H1 (cell line): ENCODE measurements around the gene STARD9. TPM values are rescaled to one million over a fixed set of nuclear protein-coding genes. Genes with fewer than 3 reads are reported as not detected.

ENCODE experiments used
- CTCF ChIA-PET: fragments of 300-600 bp; sonication (Branson Sonifier 250); formaldehyde crosslinking; loops from one replicate; lab custom pipeline; 2021; ENCODE audit not compliant: partially characterized antibody; lab: Charles Lee
- POLR2A ChIA-PET: fragments of 300-600 bp; sonication (Branson Sonifier 250); formaldehyde crosslinking; loops from one replicate; lab custom pipeline; 2021; ENCODE audit warnings: inconsistent platforms; ENCODE audit not compliant: partially characterized antibody; lab: Charles Lee
- DNase-seq, 2 experiments: peaks; one replicate each; pipeline versions ENCODE4 v3.0.0 to v3.0.0-alpha.2; 2010 to 2022; ENCODE audit warnings: low spot score in 2 of 2, low read depth in 1 of 2, mixed read lengths in 1 of 2
- FAIRE-seq: peaks from 2 replicates; lab custom pipeline; 2011; peaks lifted over from hg19 to GRCh38; lab: Jason Lieb, UNC
- H2AFZ ChIP-seq: 2 replicates; pipeline ENCODE4 v1.8.1; 2012; ENCODE audit warnings: low read length, inconsistent platforms
- H2AK5ac ChIP-seq: 2 replicates; pipeline ENCODE4 v1.6.1; 2013; ENCODE audit warnings: low read depth, low read length
- H2BK120ac ChIP-seq: replicated peaks from 2 replicates; pipeline ENCODE3; 2013; ENCODE audit warnings: low read depth, low read length, inconsistent platforms
- H2BK12ac ChIP-seq: 2 replicates; pipeline ENCODE4 v1.6.1; 2013; ENCODE audit warnings: low read depth, low read length
- H2BK15ac ChIP-seq: 2 replicates; pipeline ENCODE4 v1.6.1; 2013; ENCODE audit warnings: low read length
- H2BK20ac ChIP-seq: 2 replicates; pipeline ENCODE4 v1.6.1; 2013; ENCODE audit warnings: low read length
- H2BK5ac ChIP-seq: 2 replicates; pipeline ENCODE4 v1.6.1; 2013; ENCODE audit warnings: low read depth, low read length
- H3K14ac ChIP-seq: 2 replicates; pipeline ENCODE4 v1.6.1; 2013; ENCODE audit warnings: inconsistent platforms; ENCODE audit not compliant: insufficient read length
- H3K18ac ChIP-seq: 2 replicates; pipeline ENCODE4 v1.6.1; 2013; ENCODE audit warnings: low read length; ENCODE audit errors: extremely low read depth
- H3K23ac ChIP-seq: 2 replicates; pipeline ENCODE4 v1.6.1; 2013; ENCODE audit warnings: inconsistent platforms; ENCODE audit not compliant: insufficient read length
- H3K23me2 ChIP-seq: 2 replicates; pipeline ENCODE4 v1.6.1; 2013; ENCODE audit warnings: low read depth, low read length
- H3K27ac ChIP-seq: 2 replicates; pipeline ENCODE4 v1.6.1; 2011; ENCODE audit warnings: low read depth, low read length, inconsistent platforms
- H3K27me3 ChIP-seq, 4 experiments: replicated peaks in 1 of 4; 1 replicate in 1 of 4; 2 replicates in 3 of 4; pipeline versions ENCODE4 v1.6.1 to v1.8.1; 2011 to 2013; ENCODE audit warnings: low read length in 3 of 4, mild to moderate bottlenecking in 3 of 4, inconsistent platforms in 2 of 4, mixed read lengths in 2 of 4, moderate library complexity in 1 of 4; ENCODE audit not compliant: control insufficient read depth in 3 of 4, insufficient read depth in 3 of 4; ENCODE audit errors: extremely low read depth in 1 of 4
- H3K36me3 ChIP-seq, 4 experiments: 2 replicates each; pipeline versions ENCODE4 v1.6.1 to v1.8.1; 2011 to 2013; ENCODE audit warnings: mild to moderate bottlenecking in 4 of 4, low read length in 3 of 4, moderate library complexity in 2 of 4, control low read depth in 1 of 4, inconsistent platforms in 1 of 4; ENCODE audit not compliant: insufficient read depth in 4 of 4, control insufficient read depth in 2 of 4
- H3K4ac ChIP-seq: replicated peaks from 2 replicates; pipeline ENCODE3; 2013; ENCODE audit warnings: low read length, low read depth, mixed read lengths, inconsistent platforms; ENCODE audit not compliant: insufficient read length
- H3K4me1 ChIP-seq, 4 experiments: replicated peaks in 1 of 4; 1 replicate in 1 of 4; 2 replicates in 3 of 4; pipeline versions ENCODE4 v1.6.1 to v1.8.1; 2011 to 2013; ENCODE audit warnings: low read length in 3 of 4, inconsistent platforms in 2 of 4, mixed read lengths in 1 of 4; ENCODE audit not compliant: insufficient read depth in 4 of 4, control insufficient read depth in 3 of 4
- H3K4me2 ChIP-seq, 2 experiments: 2 replicates each; pipeline versions ENCODE4 v1.6.1 to v1.8.1; 2011 to 2013; ENCODE audit warnings: low read depth in 2 of 2, low read length in 2 of 2, control low read depth in 1 of 2, inconsistent platforms in 1 of 2, mild to moderate bottlenecking in 1 of 2; ENCODE audit not compliant: insufficient read depth in 1 of 2
- H3K4me3 ChIP-seq, 4 experiments: fragments of 200-600, 300-600 bp in 1 of 4; sonication (generic), shearing (Covaris generic), sonication (Bioruptor Twin) in 1 of 4; 2 replicates each; pipeline versions ENCODE4 v1.5.1 to v1.8.1; 2011 to 2016; ENCODE audit warnings: low read length in 4 of 4, low read depth in 3 of 4, control low read depth in 2 of 4, inconsistent platforms in 2 of 4, mild to moderate bottlenecking in 2 of 4, mixed read lengths in 1 of 4, moderate library complexity in 1 of 4; ENCODE audit not compliant: insufficient read depth in 2 of 4; ENCODE audit errors: extremely low read depth in 1 of 4
- H3K56ac ChIP-seq: replicated peaks from 2 replicates; pipeline ENCODE3; 2013; ENCODE audit warnings: low read depth, mild to moderate bottlenecking, mixed read lengths, low read length, inconsistent platforms; ENCODE audit not compliant: insufficient read length
- H3K79me1 ChIP-seq: 2 replicates; pipeline ENCODE4 v1.6.1; 2013; ENCODE audit warnings: low read depth, low read length, control low read depth
- H3K79me2 ChIP-seq, 2 experiments: 2 replicates each; pipeline versions ENCODE4 v1.6.1 to v1.8.1; 2012 to 2013; ENCODE audit warnings: low read length in 2 of 2, mild to moderate bottlenecking in 2 of 2, inconsistent platforms in 1 of 2; ENCODE audit not compliant: insufficient read depth in 2 of 2, control insufficient read depth in 1 of 2
- H3K9ac ChIP-seq, 4 experiments: replicated peaks in 1 of 4; 1 replicate in 1 of 4; 2 replicates in 3 of 4; pipeline versions ENCODE4 v1.6.1 to v1.8.1; 2011 to 2013; ENCODE audit warnings: low read depth in 3 of 4, low read length in 3 of 4, control low read depth in 2 of 4, mild to moderate bottlenecking in 2 of 4, moderate library complexity in 2 of 4, inconsistent platforms in 1 of 4; ENCODE audit errors: extremely low read depth in 1 of 4
- H3K9me3 ChIP-seq, 2 experiments: 2 replicates each; pipeline versions ENCODE4 v1.6.1 to v1.8.1; 2012 to 2013; ENCODE audit warnings: mild to moderate bottlenecking in 2 of 2, moderate library complexity in 2 of 2, control low read depth in 1 of 2, inconsistent platforms in 1 of 2, low read depth in 1 of 2, low read length in 1 of 2, mixed read lengths in 1 of 2; ENCODE audit not compliant: insufficient read depth in 2 of 2
- H4K20me1 ChIP-seq, 2 experiments: replicated peaks in 1 of 2; 2 replicates each; pipeline versions ENCODE3 to v1.8.1; 2011 to 2013; ENCODE audit warnings: inconsistent platforms in 2 of 2, low read length in 2 of 2, mild to moderate bottlenecking in 1 of 2; ENCODE audit not compliant: insufficient read depth in 2 of 2, control insufficient read depth in 1 of 2
- H4K5ac ChIP-seq: 2 replicates; pipeline ENCODE4 v1.6.1; 2013; ENCODE audit warnings: low read length, low read depth, mixed read lengths, inconsistent platforms; ENCODE audit not compliant: insufficient read length
- H4K8ac ChIP-seq: 2 replicates; pipeline ENCODE4 v1.8.0; 2013; ENCODE audit warnings: mild to moderate bottlenecking, moderate library complexity, low read length, inconsistent platforms; ENCODE audit not compliant: insufficient read depth; ENCODE audit errors: extremely low read depth
- H4K91ac ChIP-seq: replicated peaks from 2 replicates; pipeline ENCODE3; 2013; ENCODE audit warnings: low read length, mixed read lengths, inconsistent platforms; ENCODE audit not compliant: insufficient read length
- EGR1 ChIP-seq: IDR thresholded peaks from 2 replicates; pipeline ENCODE4 v1.6.1; 2011; ENCODE audit warnings: low read depth, low read length, borderline replicate concordance
- WGBS, 2 experiments: shearing (Covaris generic) in 1 of 2; methylation state at CpG; one replicate each; pipeline versions ENCODE4 v1.1.6 to v1.1.7; 2013 to 2015; ENCODE audit warnings: low lambda C conversion rate in 2 of 2, mixed read lengths in 2 of 2, inconsistent platforms in 1 of 2, low coverage in 1 of 2, missing lambda C conversion rate in 1 of 2; ENCODE audit not compliant: insufficient replicate concordance in 2 of 2, insufficient coverage in 1 of 2, insufficient read length in 1 of 2; ENCODE audit errors: extremely low coverage in 1 of 2, missing lambda C conversion rate in 1 of 2; 5-methylcytosine and 5-hydroxymethylcytosine counted together
- polyA plus RNA-seq, 7 experiments: library from polyadenylated mRNA; depleted of rRNA in 3 of 7; stranded (reverse) in 5 of 7; unstranded in 2 of 7; fragments of >200 nt in 5 of 7; fragments of 200-250 nt in 2 of 7; gene quantifications; 1 replicate in 5 of 7; 2 replicates in 1 of 7; 4 replicates in 1 of 7; pipeline versions ENCODE4 v1.2.1 to v1.2.3, GENCODE V29; 2011 to 2013; ENCODE audit warnings: missing spikeins in 2 of 7, mixed read lengths in 2 of 7
- total RNA-seq: library from RNA; stranded (reverse); fragmentation: NEBNext Ultra II Directional; extraction: Animal tissue kit (Norgen Biotek cat#: 25700); gene quantifications from 2 replicates; pipeline ENCODE4 v1.2.1, GENCODE V29; 2021

Gene STARD9
- total and polyA plus RNA-seq, 2 of the 8 experiments (the other 6 are each of a cell fraction or from before 2014, with no cell fraction given): 2.8 to 7.0 TPM

GRCh38 chr15:42691308-42691707 is 115.9 kb downstream of the STARD9 start:
- WGBS, 2 experiments: 78% methylated on average over 4 of the region's 4 CpGs; no CpG with 5 or more reads in 1 of the 2 experiments
- no peak overlapping the region for H3K4me2 ChIP-seq
- H3K14ac ChIP-seq: no peak overlapping the region
- DNase-seq (no peak), FAIRE-seq (no peak)
- peaks cover 0 to 7% (median under 1%) of the 10 kb centered on the region in 4 experiments; a peak in 3 of 8 replicates for H3K36me3 ChIP-seq
- H4K8ac ChIP-seq: no peak overlapping the region
- no peak overlapping the region for H2AK5ac ChIP-seq
- CTCF ChIA-PET: interaction anchor here (1.5 kb wide), 1 partner anchor 15 kb away, joined by 3 read pairs; no protein-coding TSS in a partner anchor
- H2BK120ac ChIP-seq: no peak overlapping the region
- no peaks in the 10 kb centered on the region for H3K79me1 ChIP-seq
- no peak overlapping the region for H2BK15ac ChIP-seq
- H3K27ac ChIP-seq: no peak overlapping the region
- no peak overlapping the region for H2BK12ac ChIP-seq
- H3K4ac ChIP-seq: no peak overlapping the region
- no peak overlapping the region for H3K9ac ChIP-seq
- no peaks in the 10 kb centered on the region for H3K4me1 ChIP-seq
- H3K23me2 ChIP-seq: no peaks in the 10 kb centered on the region
- H2BK5ac ChIP-seq: no peak overlapping the region
- H3K79me2 ChIP-seq: no peaks in the 10 kb centered on the region
- H3K9me3 ChIP-seq: no peaks in the 10 kb centered on the region
- H2AFZ ChIP-seq: no peak overlapping the region
- H3K23ac ChIP-seq: no peak overlapping the region
- H3K56ac ChIP-seq: no peak overlapping the region
- no peaks in the 10 kb centered on the region for H3K27me3 ChIP-seq
- H2BK20ac ChIP-seq: no peak overlapping the region
- POLR2A ChIA-PET: no interaction called here
- H4K91ac ChIP-seq: no peak overlapping the region
- H3K18ac ChIP-seq: no peak overlapping the region
- no peak overlapping the region for H4K5ac ChIP-seq
- TF ChIP-seq EGR1: no peak
- peaks cover 1 to 2% of the 10 kb centered on the region in 2 experiments for H4K20me1 ChIP-seq
- H3K4me3 ChIP-seq: no peak overlapping the region
